B cell (primary cell): Measurements from ENCODE around the gene ADARB2. TPM values are rescaled to one million over a fixed set of nuclear protein-coding genes. Genes with fewer than 3 reads are reported as not detected.

Source experiments
- ATAC-seq: fragments of 200-7000 bp; cut with Tn5 transposase; one replicate; pipeline ENCODE4 v1.10.0; 2021; ENCODE audit warnings: low read depth, mild to moderate bottlenecking, moderate number of reproducible peaks, moderate library complexity
- CTCF ChIA-PET: fragments of 350-600 bp; sonication (Branson Sonifier 250); formaldehyde crosslinking; loops from one replicate; lab custom pipeline; 2021; ENCODE audit warnings: antibody characterized with exemption, inconsistent platforms; lab: Charles Lee
- POLR2A ChIA-PET: fragments of 350-600 bp; sonication (Branson Sonifier 250); formaldehyde crosslinking; loops from one replicate; lab custom pipeline; 2021; ENCODE audit warnings: antibody characterized with exemption; lab: Charles Lee
- DNase-seq: peaks from one replicate; pipeline ENCODE4 v3.0.0; 2013
- H2AFZ ChIP-seq: 2 replicates; pipeline ENCODE4 v1.6.1; 2012; ENCODE audit warnings: mild to moderate bottlenecking, low read depth, low read length; ENCODE audit not compliant: insufficient read depth, poor library complexity, severe bottlenecking
- H3K27ac ChIP-seq, 2 donors: 1 replicate in 1 of 2; 2 replicates in 1 of 2; pipeline ENCODE4 v1.5.1; 2012 to 2013; ENCODE audit warnings: low read length in 2 of 2, mild to moderate bottlenecking in 2 of 2, moderate library complexity in 1 of 2
- H3K27me3 ChIP-seq, 4 experiments: fragments of 200-600 bp in 1 of 4; sonication (generic) in 1 of 4; replicated peaks in 1 of 4; 1 replicate in 2 of 4; 2 replicates in 2 of 4; pipeline versions ENCODE4 v1.6.1 to v1.7.0; 2013 to 2016; ENCODE audit warnings: low read length in 3 of 4, mild to moderate bottlenecking in 2 of 4, mixed read lengths in 1 of 4, moderate library complexity in 1 of 4; ENCODE audit not compliant: insufficient read depth in 4 of 4, control insufficient read depth in 3 of 4; ENCODE audit errors: control extremely low read depth in 1 of 4
- H3K36me3 ChIP-seq, 2 experiments: replicated peaks in 1 of 2; 1 replicate in 1 of 2; 2 replicates in 1 of 2; pipeline versions ENCODE4 v1.6.1 to v1.7.1; 2013; ENCODE audit warnings: low read length in 1 of 2; ENCODE audit not compliant: insufficient read depth in 2 of 2, control insufficient read depth in 1 of 2; ENCODE audit errors: control extremely low read depth in 1 of 2, extremely low read depth in 1 of 2
- H3K4me1 ChIP-seq, 2 donors: fragments of 200-600 bp in 1 of 2; sonication (generic) in 1 of 2; 1 replicate in 1 of 2; 2 replicates in 1 of 2; pipeline versions ENCODE4 v1.5.1 to v1.6.1; 2013 to 2017; ENCODE audit warnings: low read length in 2 of 2; ENCODE audit not compliant: control insufficient read depth in 2 of 2, insufficient read depth in 2 of 2
- H3K4me2 ChIP-seq: replicated peaks from 2 replicates; pipeline ENCODE3; 2012; ENCODE audit warnings: mild to moderate bottlenecking, low read depth, low read length; ENCODE audit not compliant: poor library complexity, severe bottlenecking
- H3K4me3 ChIP-seq, 5 experiments: fragments of 200-600 bp in 1 of 5; sonication (generic) in 1 of 5; 1 replicate in 3 of 5; 2 replicates in 2 of 5; pipeline versions ENCODE4 v1.5.1 to v1.7.0; 2011 to 2016; ENCODE audit warnings: low read length in 4 of 5, mild to moderate bottlenecking in 4 of 5, low read depth in 2 of 5, control low read depth in 1 of 5, moderate library complexity in 1 of 5; ENCODE audit not compliant: insufficient read depth in 1 of 5; ENCODE audit errors: control extremely low read depth in 1 of 5, extremely low read depth in 1 of 5
- H3K79me2 ChIP-seq: fragments of 200-600 bp; sonication (generic); one replicate; pipeline ENCODE4 v1.6.0; 2016; ENCODE audit warnings: low read length; ENCODE audit not compliant: control insufficient read depth, insufficient read depth
- H3K9ac ChIP-seq: fragments of 200-600 bp; sonication (generic); 2 replicates; pipeline ENCODE4 v1.6.1; 2017; ENCODE audit warnings: mild to moderate bottlenecking, low read length, moderate library complexity
- H3K9me3 ChIP-seq, 3 donors: one replicate each; pipeline versions ENCODE4 v1.6.1 to v1.7.1; 2013; ENCODE audit warnings: low read length in 2 of 3; ENCODE audit not compliant: control insufficient read depth in 2 of 3, insufficient read depth in 1 of 3; ENCODE audit errors: control extremely low read depth in 1 of 3
- H4K20me1 ChIP-seq: 2 replicates; pipeline ENCODE4 v1.6.0; 2012; ENCODE audit warnings: mild to moderate bottlenecking, low read length; ENCODE audit not compliant: insufficient read depth, control insufficient read depth, poor library complexity, severe bottlenecking
- H3K27ac Mint-ChIP-seq: one replicate; pipeline ENCODE4 v1.8.0; 2021; ENCODE audit warnings: mixed read lengths
- H3K27me3 Mint-ChIP-seq: one replicate; pipeline ENCODE4 v1.8.0; 2021; ENCODE audit warnings: mixed read lengths
- H3K4me1 Mint-ChIP-seq: one replicate; pipeline ENCODE4 v1.8.0; 2021; ENCODE audit warnings: mixed read lengths
- H3K4me3 Mint-ChIP-seq: one replicate; pipeline ENCODE4 v1.8.0; 2021; ENCODE audit warnings: mixed read lengths
- H3K9me3 Mint-ChIP-seq: one replicate; pipeline ENCODE4 v1.8.0; 2022; ENCODE audit warnings: mixed read lengths; ENCODE audit not compliant: insufficient read depth
- CTCF ChIP-seq: fragments of 200-600 bp; IDR thresholded peaks from one replicate; pipeline ENCODE4 v1.8.0; 2022; ENCODE audit warnings: antibody characterized with exemption, mild to moderate bottlenecking
- EZH2 ChIP-seq: IDR thresholded peaks from 2 replicates; pipeline ENCODE4 v1.6.1; 2012; ENCODE audit warnings: borderline replicate concordance, low read depth, mild to moderate bottlenecking, moderate library complexity, low read length; ENCODE audit not compliant: insufficient read depth, poor library complexity, severe bottlenecking
- WGBS: methylation state at CpG from one replicate; pipeline ENCODE4 v1.1.5; 2013; ENCODE audit warnings: missing lambda C conversion rate; ENCODE audit not compliant: insufficient coverage; 5-methylcytosine and 5-hydroxymethylcytosine counted together
- intact Hi-C: fragments of 100-400 bp; cut with micrococcal nuclease; formaldehyde crosslinking; loops from one replicate; pipeline ENCODE4 v1.10.0; 2022
- polyA plus RNA-seq: library from polyadenylated mRNA; depleted of rRNA; stranded (reverse); fragments of >200 nt; gene quantifications from 2 replicates; pipeline ENCODE4 v1.2.3, GENCODE V29; 2012
- total RNA-seq, 2 donors: library from RNA; stranded (reverse); fragments of 120-200 nt in 1 of 2; gene quantifications; 1 replicate in 1 of 2; 2 replicates in 1 of 2; pipeline versions ENCODE4 v1.2.3 to v1.2.4, GENCODE V29; 2013 to 2022

ADARB2 gene
- total and polyA plus RNA-seq, 2 donors (not counting 1 experiment from before 2014, with no cell fraction given) = 0.13 to 0.96 TPM

- Histone ChIP-seq H3K27ac (no peak overlapping the region), H2AFZ (no peak overlapping the region), H3K4me2 (no peak overlapping the region), H3K27me3 (peaks cover 0 to 17% (median 6%) of the 10 kb centered on the region in 4 experiments), H3K4me1 (no peaks in the 10 kb centered on the region), H3K36me3 (no peaks in the 10 kb centered on the region), H3K4me3 (no peak overlapping the region), H3K79me2 (no peaks in the 10 kb centered on the region), H3K9ac (no peak overlapping the region), H4K20me1 (no peaks in the 10 kb centered on the region), H3K9me3 (peaks cover 0 to 8% (median 0%) of the 10 kb centered on the region in 3 donors)
- ChIA-PET POLR2A (no interaction called here), CTCF (interaction anchor here (1.3 kb wide), 1 partner anchor 37 kb away, joined by 5 read pairs; no protein-coding TSS in a partner anchor)
- ATAC-seq (no peak), DNase-seq (no peak)
- Mint-ChIP-seq H3K27me3 (peaks cover 44% of the 10 kb centered on the region), H3K27ac (no peak overlapping the region), H3K4me3 (no peak overlapping the region), H3K9me3 (peaks cover 4% of the 10 kb centered on the region), H3K4me1 (no peaks in the 10 kb centered on the region)
- TF ChIP-seq EZH2 = no peak
- TF ChIP-seq CTCF = no peak
- 96% methylated on average over 3 of the region's 5 CpGs for WGBS
- intact Hi-C loops = no loop called here
Measured at GRCh38 chr10:1384026-1384425, 353.3 kb downstream of the ADARB2 start.

- no peak for TF ChIP-seq CTCF
- TF ChIP-seq EZH2 = no peak
- ChIA-PET CTCF (interaction anchor here (0.6 kb wide), 1 partner anchor 102 kb away, joined by 3 read pairs; no protein-coding TSS in a partner anchor), POLR2A (no interaction called here)
- Histone ChIP-seq H3K27me3 (peaks cover 0 to 30% (median 7%) of the 10 kb centered on the region in 4 experiments), H3K36me3 (no peaks in the 10 kb centered on the region), H3K4me3 (no peak overlapping the region), H3K27ac (no peak overlapping the region), H2AFZ (no peak overlapping the region), H3K79me2 (no peaks in the 10 kb centered on the region), H3K4me1 (no peaks in the 10 kb centered on the region), H3K4me2 (no peak overlapping the region), H4K20me1 (no peaks in the 10 kb centered on the region), H3K9ac (no peak overlapping the region), H3K9me3 (peaks cover 0 to 6% (median 0%) of the 10 kb centered on the region in 3 donors)
- no peak overlapping the region for H3K27ac Mint-ChIP-seq
- peaks cover 57% of the 10 kb centered on the region for H3K27me3 Mint-ChIP-seq
- H3K4me3 Mint-ChIP-seq = no peak overlapping the region
- 90% methylated on average over 13 of the region's 13 CpGs for WGBS
- intact Hi-C loops = no loop called here
- no peaks in the 10 kb centered on the region for H3K4me1 Mint-ChIP-seq
- H3K9me3 Mint-ChIP-seq = peaks cover 4% of the 10 kb centered on the region
- no peak for ATAC-seq
- no peak for DNase-seq
Measured at GRCh38 chr10:1382711-1383110, 354.6 kb downstream of the ADARB2 start.
